Measurements from ENCODE around the gene NRAP.

- no peak for TF ChIP-seq CTCF (conservative IDR thresholded peaks at IDR 0.05 in 1 of 2, IDR thresholded peaks at IDR 0.05 in 1 of 2; ENCODE audit: extremely low read depth in 1 of 2, insufficient read depth in 1 of 2, low read depth in 1 of 2, low read length in 2 of 2)
- TF ChIP-seq EZH2 (IDR thresholded peaks at IDR 0.05; ENCODE audit: borderline replicate concordance, low read length), result no peak
Measured at GRCh38 chr10:113560071-113560470, 103.8 kb downstream of the NRAP start.
